GM18511 (cell line): ENCODE measurements around the gene UBE3B.

Source experiments
- ATAC-seq: cut with Tn5 transposase; IDR thresholded peaks from one replicate; pipeline ENCODE4 v1.9.1; 2021; ENCODE audit warnings: mild to moderate bottlenecking, moderate library complexity; ENCODE audit not compliant: unreplicated experiment

The UBE3B gene

GRCh38 chr12:109549613-109550270, 72.3 kb downstream of the UBE3B start:
- ATAC-seq = no peak

- no peak for ATAC-seq
These were observed 72.8 kb downstream of the UBE3B start for GRCh38 chr12:109550281-109550680.

GRCh38 chr12:109551108-109551507, 73.7 kb downstream of the UBE3B start:
- ATAC-seq = no peak

DNA sequence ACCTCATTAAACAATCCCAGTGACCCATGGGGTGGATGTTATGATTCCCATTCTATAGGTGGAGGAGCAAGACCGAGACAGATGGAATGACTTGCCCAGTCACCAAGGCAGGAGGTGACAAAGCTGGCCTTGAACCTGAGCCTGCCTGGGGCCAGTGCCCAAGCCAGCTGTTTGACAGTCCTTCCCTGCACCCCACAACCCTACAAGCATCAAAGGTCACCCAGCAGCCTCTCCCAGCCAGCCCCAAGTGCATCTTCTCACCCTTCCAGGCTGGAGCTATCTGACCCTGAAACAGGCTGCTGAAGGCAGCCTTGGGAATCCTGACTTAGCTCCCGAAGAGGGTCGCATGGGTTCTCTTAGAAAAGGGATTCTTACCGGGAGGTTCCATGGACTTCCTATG, 75.5 kb downstream of the UBE3B start:
- ATAC-seq = no peak

DNA sequence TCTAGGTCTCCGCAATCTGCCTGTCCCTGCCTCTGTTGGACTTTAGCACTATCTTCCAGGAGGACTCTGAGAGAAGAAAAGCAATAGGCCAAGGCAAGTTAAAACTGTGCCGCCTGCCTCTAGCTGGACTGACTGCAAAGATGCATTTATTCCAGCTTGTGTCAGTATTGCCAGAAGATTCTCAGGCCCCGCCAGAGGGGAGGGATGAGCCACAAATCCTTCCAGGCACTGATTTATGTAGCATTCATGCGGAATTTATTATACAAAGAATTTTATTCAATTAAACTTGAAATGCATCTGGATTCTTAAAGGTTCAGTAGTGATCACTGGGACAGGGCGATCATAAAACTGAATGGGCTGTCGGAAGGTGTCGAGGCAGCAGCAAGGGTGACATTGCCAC, 76.0 kb downstream of the UBE3B start:
- ATAC-seq = no peak

GRCh38 chr12:109553906-109554500, 76.6 kb downstream of the UBE3B start:
- no peak for ATAC-seq

DNA sequence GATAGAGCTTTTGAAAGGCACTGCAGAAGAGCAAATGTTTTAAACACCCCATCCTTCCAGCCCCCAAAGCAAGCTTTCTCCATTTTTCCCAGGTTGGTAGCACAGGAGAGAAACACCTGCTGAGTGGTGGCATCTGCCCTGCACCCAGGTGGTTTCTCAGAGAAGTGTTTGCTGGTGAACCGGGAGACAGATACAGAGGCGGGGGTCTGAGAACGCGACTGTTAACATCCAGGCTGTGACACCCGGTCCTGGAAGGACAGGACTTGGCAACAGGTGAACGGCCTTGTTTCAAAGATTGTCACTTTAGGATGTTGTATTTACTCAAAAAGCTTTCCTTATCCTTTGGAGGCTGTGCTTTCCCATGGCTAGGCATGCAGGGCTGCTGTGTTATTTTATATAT, 77.3 kb downstream of the UBE3B start:
- no peak for ATAC-seq

DNA sequence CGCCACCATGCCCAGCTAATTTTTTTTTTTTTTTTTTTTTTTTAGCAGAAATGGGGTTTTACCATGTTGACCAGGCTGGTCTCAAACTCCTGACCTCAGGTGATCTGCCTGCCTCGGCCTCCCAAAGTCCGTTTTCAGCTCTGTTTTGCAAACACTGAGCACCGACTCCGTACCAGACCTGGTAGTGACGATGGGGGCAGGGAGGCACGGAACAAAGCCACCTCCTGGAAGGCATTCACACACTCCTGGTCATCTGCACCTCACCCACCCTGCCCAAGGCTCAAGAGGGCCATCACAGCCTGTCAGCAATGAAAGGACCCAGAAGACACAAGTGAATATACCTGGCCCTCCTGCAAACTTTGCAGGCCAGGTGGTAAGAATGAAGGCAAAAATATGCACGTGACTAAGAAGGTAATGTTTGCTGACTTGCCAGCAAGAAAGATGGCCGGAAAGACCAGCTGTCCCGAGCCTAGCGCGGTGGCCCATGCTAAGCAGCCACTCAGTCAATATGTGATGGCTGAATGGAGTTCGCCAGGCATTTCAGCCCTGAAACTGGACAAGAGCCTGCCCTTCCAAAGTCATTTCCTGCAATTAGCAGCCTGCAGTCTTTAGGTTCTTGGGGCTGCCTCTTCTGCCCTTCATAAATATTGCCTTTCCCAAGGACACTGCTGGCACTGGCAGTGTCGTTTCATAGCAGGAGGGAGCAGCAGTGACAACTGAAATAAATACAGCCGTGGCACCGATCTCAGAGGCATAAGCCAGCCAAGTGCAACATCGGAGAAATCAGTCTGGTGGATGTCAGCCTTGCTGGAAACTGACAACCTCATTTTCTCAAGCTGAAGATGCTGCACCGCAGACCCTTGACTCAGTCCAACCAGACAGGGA, 78.2 kb downstream of the UBE3B start:
- no peak for ATAC-seq

DNA sequence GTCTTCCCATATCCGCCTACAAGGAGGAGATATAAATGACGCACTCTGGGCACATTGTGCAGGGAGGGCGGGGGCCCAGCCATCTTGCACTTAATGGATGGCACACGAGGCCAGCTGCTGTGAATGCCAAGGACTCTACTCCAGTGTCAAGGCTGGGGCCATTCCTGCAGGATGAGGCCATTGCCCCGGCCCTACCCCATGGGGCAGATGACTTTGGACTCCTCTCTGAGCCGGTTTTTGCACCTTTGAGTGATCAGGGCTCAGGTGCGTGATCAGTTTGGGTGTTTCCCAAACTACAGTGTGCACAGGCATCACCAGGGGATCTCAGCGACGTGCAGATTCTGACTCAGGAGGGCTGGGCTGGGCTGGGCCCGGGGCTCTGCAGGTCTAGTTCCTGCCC, 79.8 kb downstream of the UBE3B start:
- ATAC-seq = no peak

DNA sequence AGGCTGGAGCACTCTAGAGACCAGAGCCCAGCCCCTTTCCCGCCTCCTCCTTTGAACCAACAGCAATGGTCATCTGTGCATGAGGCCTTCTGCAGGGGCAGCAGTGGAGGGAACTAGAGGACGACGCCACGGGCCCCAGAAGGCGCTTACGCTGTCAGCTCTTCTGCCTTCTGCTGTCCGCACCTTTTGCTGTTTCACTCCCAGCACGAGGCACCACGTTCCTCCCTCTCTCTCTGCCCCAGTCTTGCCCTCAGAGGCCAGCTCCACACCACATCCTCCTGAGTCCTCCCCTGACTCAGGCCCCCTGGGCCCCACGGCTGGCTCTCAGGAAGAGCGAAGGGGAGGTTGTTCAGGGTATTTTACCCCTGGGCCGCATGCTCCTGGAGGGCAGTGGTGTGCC, 80.4 kb downstream of the UBE3B start:
- no peak for ATAC-seq

GRCh38 chr12:109558374-109559199, 81.2 kb downstream of the UBE3B start:
- no peak for ATAC-seq

GRCh38 chr12:109559200-109559505, 81.7 kb downstream of the UBE3B start:
- no peak for ATAC-seq

DNA sequence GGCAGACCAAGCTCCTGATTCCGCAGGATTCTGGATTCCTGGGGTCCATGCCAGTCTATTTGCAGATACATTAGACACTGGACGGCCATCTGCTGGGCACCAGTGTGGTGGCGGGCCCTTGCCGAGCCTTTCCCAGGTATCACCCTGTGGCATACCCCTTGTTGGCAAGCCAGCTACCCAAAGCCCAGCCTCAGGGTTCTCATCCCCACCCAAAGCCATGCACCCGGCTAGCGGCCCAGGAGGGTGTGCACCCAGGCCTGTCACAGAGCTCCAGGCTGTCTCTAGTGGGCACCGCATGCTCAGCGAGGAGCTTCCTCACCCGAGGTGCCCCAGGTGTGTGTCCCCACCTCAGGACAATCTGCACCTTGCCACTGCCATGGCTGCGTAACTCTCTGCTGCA, 82.2 kb downstream of the UBE3B start:
- no peak for ATAC-seq

GRCh38 chr12:109560867-109561710, 83.7 kb downstream of the UBE3B start:
- no peak for ATAC-seq

GRCh38 chr12:109561711-109562030, 84.2 kb downstream of the UBE3B start:
- no peak for ATAC-seq

- ATAC-seq = no peak
These were observed 85.4 kb downstream of the UBE3B start for GRCh38 chr12:109562871-109563270.

DNA sequence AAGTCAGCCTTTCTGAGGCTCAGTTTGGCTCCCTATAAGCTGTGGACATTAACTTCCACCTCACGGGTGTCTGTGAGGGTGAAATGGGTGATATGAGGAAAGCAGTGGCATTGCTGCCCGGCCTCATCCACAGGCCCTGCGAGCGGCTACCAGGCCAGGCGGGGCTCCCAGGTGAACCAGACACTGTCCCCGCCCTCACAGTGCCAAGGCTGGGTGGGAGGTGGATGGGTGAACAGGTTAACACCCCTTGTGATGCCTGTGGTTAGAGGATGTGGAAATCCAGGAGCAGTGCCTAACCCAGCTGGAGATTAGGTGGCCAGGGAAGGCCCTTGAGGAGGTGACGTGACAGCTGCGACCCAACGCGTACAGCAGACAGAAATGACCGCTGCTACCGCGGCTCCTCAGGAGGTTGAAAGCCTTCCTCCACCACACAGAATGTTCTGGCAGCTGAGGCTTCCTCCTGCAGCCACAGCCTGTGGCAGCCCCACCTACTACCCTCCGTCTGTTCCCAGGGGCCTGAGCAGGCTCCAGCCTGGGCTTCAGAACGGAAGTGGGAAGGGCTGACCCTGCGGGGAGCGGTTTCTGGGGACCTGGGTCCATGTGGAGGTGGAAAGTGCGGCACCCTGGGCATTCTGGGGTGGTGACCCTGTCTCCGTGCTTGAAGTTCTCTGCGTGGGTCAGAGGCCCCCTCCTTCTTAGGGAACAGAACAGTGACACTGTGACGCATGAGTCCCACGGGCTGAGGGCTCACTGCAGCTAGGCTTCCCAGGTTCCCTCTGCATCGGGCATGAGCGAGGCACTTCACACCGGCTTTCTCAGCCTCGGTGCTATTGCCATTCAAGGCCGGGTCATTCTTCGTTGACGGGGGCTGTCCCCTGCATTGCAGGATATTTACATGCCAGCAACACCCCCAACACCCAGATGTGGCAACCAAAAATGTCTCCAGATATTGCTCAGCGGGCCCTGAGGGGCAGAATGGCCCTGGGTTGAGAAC, 86.2 kb downstream of the UBE3B start:
- ATAC-seq = no peak

- ATAC-seq = no peak
These were observed 89.0 kb downstream of the UBE3B start for GRCh38 chr12:109566424-109566823.

GRCh38 chr12:109567296-109567695, 89.9 kb downstream of the UBE3B start:
- no peak for ATAC-seq
